NCI-H460 (cell line): ENCODE measurements around the gene HOTAIR. TPM values are rescaled to one million over a fixed set of nuclear protein-coding genes. Genes with fewer than 3 reads are reported as not detected.

Source experiments
- DNase-seq: peaks from one replicate; pipeline ENCODE4 v3.0.0-alpha.2; 2016; ENCODE audit warnings: low read depth; ENCODE audit errors: extremely low read depth
- polyA plus RNA-seq: library from polyadenylated mRNA; depleted of rRNA; stranded (reverse); fragments of >200 nt; gene quantifications from 2 replicates; pipeline ENCODE4 v1.2.3, GENCODE V29; 2014; cell fraction: nucleus; rRNA removed
- total RNA-seq: library from RNA; depleted of rRNA; stranded (reverse); fragments of >200 nt; shearing (Covaris generic); gene quantifications from 2 replicates; pipeline ENCODE4 v1.2.3, GENCODE V29; 2014; rRNA removed

The HOTAIR gene
- 0.17 TPM in 1 of 2 replicates, not detected in the other for total RNA-seq
- 0.06 and 0.70 TPM in 2 replicates for polyA plus RNA-seq

DNA sequence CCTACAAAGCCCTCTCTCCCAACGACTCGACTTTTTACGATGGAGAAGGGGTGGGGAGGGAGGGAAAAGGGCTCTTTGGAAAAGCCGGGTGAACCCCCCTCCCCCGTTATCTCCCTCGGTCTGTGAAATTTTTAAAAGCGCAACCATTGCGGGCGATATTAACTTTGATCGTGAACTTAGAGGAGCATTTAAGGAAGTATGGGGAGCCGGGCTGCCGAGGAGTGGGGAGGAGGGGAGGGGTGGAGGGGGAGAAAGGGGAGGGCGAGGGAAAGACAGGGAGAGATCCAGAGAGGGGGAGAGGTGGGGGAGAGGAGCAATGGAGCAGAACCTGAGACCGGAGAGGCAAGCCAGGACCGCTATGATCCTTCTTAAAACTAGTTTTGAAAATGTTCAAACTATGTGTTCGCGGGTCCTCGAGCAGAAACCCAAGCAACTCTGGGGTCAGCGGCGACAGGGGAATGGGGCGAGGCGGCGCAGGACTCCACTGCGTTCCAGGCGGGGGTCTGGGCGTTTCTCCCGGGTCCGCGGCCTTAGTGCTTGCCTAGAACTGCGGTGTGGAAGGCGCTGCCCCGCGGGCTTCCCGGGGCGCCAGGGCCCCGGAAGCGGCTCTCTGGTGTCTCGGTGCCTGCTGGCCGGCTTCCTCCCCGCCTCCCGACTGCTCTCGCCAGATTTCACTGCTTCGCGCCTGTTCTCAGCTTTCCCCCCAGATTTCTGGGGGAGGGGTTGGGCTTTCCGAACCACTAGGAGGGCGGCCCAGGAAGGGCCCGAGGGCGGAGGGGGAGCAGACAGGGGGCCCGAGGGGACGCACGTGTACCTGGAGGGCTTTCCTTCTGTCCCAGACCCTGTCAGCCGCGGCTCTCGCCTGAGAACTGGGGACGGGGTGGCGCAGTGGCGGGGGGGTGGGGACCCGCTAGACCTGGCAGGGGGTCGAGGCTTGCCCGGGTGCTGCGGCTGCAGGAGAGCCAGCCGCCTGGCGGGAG is at the start of gene HOTAIR:
HOTAIR (minus strand) TSS at position 871 of the 980 bp plus-strand sequence.
- DNase-seq = no peak

DNA sequence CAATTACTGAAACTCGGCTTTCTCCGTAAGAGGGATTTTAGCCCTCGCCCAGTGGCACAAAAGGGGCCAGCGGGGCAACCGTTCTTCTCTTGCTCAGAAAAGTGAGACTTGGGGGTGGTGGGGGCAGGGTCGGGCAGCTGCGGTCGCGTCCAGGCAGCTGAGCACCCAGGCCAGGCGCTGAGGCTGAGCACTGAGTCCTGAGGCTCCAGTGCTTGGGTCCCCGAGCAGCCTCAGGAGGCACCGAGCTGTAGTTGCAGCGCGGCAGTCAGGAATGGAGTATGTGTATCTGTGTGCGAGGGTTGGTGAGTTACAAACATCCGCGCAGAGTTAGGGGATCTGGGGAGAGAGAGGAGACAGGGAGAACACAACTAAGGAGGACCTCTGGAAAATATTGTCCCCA is 49.4 kb upstream of the HOTAIR start:
- DNase-seq = no peak

DNA sequence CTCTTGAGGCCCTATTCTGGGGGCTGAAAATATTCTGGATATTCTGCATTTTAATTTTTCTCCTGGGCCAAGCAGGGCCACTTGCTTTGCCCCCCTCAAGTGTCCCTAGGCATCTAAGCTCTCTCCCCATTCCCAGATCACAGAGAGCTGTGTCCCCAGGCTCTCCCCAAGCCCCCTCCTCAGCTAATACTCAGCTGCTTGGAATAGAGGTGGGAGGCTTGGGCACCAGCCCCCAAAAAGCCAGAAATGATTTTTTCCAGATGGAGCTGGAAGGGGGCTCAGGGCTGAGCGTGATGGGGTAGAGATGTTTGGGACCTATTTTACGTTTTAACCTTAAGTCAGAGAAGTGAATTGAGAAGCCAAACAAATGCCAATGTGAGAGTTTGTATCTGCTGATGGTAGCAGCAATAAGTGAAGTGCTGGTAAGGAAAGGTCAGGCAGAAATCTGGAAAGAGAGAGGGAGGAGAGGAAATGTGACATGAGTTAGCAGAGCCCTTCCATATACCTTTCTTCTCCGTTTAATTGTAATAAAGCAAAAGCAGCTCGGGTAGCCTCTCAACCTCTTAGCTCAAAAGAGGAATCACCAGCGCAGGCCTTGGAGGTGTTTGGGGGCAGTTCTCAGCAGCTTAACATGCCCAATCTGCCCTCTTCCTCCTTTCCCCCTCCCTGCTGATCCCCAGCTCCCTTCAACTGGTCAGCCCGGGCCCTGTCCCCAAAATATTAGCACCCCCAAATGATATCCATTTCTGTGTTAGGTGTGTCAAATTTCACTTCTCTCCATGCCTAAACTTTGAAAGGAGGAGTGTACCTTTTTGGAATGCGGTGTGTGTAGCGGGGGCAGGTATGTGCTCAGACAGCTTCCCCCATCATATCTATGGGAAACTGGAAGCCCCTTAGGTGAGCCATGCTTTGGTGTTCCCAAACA is 48.5 kb upstream of the HOTAIR start:
- no peak for DNase-seq

DNA sequence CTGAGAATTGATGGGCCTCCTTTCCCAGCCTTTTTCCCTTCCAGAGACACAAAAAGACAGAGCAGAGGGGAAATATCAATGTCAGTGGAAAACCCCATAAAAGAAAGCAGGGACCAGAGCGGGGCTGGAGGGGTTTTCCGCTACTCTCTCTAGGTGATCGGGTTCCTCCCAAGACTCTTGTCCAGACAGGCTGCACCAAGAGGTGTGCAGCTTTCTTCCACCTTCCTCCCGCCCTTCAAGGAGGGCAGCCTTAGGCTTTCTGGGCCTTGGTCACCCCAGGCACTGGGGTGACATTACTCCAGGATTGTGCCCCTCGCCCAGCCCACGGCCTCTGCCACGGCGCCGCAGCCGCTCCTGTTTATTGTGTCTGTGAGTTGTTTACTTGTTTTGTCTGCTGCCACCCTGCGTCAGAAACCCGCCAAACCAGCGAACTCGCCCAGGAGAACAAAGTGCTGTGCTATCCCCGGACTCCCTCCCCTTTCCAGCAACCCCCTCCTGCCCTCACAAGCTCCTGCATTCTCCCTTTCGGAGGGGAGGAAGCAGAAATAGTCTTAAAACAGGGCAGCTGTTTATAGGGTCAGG is 46.8 kb upstream of the HOTAIR start:
- DNase-seq = peak; percentile 13

DNA sequence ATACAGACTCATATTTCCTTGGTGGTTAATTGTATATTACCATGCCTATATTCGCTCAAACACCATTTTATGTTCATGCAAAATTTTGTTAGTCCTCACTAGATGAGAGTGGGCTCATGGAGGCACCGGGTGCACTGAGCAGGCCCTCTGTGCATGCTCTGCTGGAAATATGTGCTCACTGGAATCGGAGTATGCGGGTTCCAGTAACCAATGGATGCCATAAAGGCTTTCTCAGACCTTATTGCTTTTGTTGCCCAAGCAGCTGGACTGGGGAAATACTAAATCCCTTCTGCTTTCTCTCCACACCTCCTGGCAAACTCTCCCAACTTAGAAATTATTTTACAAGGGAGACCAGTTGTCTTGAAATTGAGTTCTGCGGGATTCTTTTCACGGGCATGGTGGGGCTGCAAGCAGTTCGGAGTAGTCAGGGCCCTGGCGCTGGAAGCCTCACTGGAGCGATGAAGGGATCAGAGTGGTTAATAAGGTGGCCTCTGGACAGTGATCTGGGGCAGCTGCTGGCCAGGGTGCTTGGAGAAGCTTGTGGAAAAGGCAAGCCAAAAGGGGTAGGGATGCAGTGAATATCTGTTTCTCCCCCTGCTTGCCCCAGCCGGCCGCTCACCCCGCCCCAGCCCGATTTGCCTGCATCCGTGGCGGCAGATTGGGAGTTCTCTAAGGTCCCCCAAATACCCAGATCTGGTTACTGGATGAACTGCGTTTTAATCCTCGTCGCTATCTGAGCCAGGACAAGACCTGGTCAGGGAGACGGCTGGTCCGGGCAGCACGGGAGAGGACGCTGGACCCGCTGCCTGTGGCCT is 46.0 kb upstream of the HOTAIR start:
- no peak for DNase-seq

DNA sequence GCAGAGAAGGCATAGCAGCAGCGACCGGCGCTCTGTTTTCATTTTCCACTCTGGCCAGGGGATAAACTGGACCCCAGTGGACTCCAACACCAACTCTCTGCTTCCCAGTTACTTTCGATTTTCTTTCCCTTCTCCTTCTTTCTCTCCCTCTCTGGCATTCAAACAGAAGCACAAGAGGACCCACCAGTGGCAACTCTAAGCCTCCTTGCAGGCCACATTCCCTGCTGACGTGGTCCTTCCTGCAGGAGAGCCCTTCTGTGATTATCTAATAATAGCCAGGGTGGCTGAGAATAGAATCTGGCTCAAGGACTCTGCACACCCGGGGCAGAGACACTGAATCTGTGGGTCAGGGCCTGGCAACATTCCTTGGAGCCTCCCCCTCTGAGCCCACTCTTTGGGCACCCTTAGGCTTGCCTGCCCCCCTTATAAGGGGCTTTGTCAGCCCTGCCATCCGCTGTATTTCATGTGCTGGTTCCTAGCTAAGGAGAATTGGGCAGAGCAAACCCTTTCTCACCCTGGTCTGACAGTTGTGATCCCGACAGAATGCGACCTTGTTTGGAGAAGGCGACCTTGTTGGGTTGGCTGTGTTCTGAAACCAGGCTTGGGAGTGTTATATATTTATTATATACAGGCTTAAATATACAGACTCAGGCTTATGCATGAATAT is 45.3 kb upstream of the HOTAIR start:
- no peak for DNase-seq

DNA sequence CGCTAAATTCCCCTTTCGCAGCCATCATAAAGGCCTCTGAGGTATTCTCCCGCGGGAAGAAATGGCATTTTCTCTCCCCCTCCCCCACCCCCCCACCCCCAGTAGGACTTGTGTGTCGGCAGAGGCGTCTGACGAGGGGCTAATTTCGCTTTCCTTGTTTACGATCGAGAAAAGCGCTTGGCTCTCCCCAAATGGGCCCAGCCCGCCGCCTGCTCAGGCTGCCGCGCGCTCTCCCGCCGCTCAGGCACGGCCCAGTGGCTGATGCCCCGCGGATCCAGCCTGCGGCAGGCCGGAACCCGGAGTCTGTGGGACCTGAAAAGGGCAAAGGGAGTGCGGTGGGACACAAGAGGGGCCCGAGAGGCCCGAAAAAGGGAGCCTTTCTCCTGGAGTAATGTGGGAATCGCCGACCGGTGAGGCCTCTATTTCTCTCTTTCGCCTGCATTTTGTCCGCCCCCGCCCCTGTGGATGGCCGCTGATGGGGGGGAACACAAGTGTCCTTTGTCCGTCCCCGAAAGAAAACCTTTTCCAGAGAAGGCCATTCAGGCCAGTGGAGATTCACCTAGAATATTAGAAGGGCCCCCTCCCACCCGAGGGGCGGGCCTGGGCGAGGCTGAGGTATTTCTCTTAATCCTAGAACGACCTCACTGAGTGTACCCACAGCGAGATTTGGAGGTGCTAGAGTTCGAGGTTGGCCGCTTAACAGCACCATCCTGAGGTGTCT is 44.5 kb upstream of the HOTAIR start:
- no peak for DNase-seq

DNA sequence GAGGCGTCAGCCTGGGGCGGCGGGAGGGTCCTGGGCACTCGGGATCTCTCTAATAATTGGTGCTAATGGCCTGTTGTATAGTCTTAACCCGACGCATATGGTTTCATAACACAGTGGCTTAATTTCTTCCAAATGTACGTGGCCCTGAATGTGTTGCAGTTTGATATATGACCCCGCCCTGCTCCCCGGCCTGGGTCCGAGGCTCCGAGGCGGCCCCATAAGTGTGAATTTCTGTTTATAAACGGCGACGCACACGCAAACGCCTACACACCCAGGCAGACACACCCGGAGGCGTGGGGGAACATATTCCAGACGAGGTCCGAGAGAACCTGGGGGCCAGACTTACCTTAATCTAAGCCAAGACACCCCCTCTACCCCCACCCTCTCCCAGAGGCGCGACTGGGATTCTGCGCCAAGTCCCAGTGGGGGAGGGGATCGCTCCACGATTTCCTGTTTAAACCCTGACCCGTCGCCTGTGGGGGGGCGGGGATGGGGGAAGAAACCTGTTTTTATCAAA is 43.8 kb upstream of the HOTAIR start:
- no peak for DNase-seq

DNA sequence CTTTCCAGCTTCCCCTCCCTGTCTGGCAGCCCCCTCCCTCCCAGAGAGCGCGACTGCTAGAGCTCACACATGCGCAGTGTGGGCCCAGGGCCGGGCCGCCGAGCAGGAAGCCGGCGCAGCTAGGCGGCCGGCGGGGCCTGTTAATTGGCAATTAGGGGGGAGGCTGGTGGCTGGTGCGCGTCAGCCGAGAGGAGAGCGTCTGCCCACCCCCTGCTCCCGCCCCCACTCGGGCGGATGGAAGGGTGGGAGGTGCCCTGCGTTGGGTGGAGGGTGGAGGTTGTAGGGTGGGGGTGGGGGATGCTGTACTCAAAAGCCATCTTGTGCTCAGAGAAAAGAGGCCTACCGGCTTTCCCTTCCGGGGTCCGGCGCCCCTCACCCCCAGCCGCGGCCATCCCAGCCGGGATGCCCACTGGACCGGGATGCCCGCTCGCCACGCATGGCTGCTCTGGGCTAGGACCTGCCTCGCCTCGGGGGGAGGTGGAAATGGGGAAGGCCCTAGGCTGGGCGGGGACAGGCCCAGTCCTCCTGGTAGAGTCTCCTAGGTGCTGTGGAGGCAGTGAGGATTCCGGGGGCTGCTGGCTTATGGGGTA is 43.2 kb upstream of the HOTAIR start:
- peak; percentile 75 for DNase-seq

DNA sequence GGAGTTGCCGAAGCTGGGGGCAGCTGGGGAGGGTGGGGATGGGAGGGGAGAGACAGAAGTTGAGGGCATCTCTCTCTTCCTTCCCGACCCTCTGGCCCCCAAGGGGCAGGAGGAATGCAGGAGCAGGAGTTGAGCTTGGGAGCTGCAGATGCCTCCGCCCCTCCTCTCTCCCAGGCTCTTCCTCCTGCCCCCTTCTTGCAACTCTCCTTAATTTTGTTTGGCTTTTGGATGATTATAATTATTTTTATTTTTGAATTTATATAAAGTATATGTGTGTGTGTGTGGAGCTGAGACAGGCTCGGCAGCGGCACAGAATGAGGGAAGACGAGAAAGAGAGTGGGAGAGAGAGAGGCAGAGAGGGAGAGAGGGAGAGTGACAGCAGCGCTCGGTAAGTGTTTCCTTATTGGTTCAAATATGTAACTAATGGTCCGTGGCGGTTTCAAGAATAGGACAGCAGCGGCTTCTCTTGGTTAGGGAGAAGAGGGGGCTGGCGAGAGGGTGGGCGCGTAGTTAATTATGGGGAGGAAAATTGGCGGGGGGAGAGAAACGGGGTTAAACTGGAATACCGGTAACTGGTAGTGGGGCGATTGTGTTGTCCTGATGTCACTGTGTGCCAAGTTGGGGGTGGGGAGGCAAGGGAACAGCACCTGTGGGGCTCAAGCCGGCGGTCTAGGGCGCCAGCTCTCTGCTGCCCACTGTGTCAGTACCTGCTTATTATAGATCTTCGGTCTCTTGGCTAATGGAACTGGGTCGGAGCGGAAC is 42.5 kb upstream of the HOTAIR start:
- peak; percentile 17 for DNase-seq

DNA sequence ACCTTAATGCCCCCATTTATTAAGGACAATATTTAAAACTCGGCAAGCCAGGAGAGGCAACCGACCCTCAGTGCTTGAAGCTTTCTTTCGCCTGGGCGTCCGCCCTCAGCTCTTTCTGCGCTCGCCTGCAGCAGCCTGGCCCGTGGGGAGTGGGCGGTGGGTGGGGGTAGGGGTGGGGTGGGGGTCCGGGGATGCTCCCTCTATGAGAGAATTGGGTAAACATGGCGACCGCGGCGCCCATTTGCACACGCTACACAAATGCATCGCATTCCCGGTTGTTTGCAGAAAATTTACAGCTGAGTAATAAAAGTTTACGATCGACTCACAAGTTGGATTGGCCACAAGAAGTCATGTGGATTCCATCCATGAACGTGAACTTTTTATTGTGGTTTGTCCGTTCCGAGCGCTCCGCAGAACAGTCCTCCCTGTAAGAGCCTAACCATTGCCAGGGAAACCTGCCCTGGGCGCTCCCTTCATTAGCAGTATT is 41.8 kb upstream of the HOTAIR start:
- peak; percentile 35 for DNase-seq

DNA sequence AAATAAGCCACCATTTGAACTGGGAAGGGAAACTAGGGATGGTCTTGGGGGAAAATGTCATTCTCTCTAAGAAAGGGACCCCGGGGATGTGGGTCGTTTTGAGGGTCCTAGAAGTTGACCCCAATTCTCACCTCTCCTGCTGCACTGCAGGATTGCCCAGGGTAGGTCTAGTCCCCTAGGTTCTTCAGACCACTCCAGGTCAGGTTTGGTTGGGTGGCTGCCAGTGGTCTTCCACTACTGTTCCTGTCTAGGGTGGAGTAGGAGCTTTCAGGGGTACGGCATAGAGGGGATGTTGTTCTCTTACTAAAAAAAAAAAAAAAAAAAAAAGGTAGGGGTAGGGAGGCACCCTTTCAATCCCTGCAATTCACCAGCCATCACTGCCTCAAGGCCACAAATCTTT is 41.3 kb upstream of the HOTAIR start:
- no peak for DNase-seq

DNA sequence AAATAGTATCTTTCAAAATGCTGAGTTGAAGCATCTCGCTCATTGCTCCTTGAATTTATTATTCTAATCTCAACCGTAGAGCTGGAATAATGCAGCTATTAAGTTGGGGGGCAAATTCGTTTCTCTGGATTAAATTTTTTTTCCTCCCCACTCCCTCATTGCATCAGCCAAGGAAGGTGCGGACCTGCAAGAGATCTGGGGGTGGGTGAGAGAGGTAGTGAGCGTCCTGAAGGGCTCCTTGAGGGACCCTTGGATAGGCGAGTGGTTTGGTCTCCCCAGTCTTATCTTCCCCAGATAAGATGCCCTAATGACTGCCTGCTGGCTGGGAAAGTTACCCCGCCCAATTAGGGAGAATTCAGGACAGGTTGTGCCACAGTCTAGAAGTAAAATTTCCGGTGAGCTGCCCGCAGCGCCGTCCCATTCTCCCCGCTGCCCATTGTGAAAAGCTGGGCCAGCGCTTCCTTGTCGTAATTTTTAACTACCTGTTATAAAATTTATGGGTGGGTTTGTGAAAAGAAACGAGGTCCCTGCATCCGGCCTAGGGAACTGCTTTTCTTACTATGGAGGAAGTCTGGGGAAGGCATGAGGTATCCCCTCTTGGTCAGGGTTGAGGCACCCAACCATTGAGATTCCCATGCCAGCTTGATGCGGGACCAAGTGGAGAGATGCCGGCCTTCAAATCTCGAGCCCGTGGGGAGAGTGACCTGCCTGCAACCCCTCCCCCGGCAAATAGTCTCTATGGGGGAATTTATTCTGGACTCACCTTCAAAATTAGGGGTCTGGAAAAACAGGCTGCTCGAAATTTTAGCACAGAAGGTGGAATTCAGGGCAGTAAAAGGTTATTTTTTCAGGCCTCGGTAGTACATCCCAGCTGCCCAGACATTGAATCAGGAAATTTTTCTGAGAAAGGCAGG is 40.5 kb upstream of the HOTAIR start:
- no peak for DNase-seq

DNA sequence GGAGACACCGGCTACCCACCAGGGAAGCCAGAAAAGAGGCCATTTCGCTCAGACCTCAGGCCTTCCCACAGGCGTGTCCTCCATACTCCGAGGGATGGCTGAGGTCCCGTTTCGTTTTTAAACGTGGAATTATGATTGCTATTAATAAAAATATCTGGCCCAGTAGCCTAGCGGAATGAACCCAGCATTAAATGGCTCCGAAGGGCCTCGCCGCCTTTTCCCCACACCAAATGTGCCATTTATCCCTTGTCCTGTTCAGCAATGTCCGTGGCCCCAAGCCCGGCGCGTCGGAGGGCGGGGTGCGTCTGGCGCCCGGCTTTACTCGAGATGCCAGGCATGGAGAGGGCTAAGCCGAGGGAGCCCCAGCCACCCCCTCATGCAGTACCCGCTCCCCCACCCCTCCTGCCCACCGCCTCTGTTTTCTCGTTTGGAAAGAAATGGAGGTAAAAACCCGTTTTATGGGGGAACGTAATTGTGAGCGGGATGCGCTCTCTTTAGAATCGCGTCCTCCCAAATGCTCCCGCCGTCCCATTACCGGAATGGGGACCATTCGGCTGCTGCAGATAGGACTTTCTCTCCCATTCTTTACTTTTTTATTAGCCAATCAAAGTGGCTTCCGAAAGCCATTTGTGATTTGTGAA is 39.7 kb upstream of the HOTAIR start:
- DNase-seq = no peak

DNA sequence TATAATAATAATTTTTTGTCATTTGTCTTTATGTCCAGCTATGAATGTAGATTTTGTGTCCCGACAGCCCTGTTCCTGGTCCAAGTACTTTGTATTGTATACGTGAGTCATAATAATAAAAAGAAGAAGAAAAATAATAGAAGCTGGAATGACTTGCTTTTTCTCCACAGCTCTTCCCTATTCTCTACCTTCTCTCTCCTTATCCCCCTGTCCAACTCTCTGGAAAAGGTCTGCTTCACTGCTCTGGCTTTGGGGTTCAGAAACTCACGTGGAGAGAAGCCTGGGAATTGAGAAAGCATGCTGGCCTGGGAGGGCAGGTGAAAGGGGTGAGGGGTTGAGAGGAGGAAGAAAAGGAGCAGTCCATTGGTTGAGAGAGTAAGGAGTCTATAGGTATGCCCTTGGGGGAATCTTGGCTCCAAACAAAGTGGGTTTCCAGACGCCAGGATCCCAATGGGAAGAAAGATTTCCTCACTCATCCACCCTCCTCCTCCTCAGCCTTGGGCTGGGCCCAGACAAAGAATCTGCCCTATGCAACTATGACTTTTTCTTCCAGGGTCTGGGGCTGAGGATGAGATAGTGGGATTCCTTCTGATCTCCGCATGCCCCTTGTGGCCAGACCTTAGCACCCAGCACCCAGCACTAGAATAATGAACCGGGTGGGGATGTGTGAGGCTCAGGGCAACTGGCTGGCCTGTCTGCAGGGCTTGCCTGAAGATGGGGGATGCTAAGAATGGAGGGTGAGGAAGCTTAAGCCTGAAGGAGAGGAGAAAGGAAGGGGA is 38.1 kb upstream of the HOTAIR start:
- no peak for DNase-seq
